ENCODE data around the gene IFNA8. TPM values are rescaled to one million over a fixed set of nuclear protein-coding genes. Genes with fewer than 3 reads are reported as not detected.

Gene IFNA8
- total RNA-seq, 1 experiment from 2014 or later: not detected

GRCh38 chr9:21454149-21454548 is 45.2 kb downstream of the IFNA8 start:
- ChIA-PET CTCF (no interaction called here), POLR2A (no interaction called here)
- intact Hi-C loops (cut with micrococcal nuclease; ENCODE audit: unreplicated experiment): no loop called here
- H3K4me3 ChIP-seq (ENCODE audit: low read depth in 2 of 2, low read length in 2 of 2): no peak overlapping the region
- DNase-seq (ENCODE audit: low read depth, low spot score): no peak
- H3K4me1 ChIP-seq (ENCODE audit: control insufficient read depth, insufficient read depth, low read length): no peaks in the 10 kb centered on the region
- H3K27ac ChIP-seq (ENCODE audit: low read length): no peak overlapping the region
- in situ Hi-C loops (cut with HindIII; ENCODE audit: low pct_unique_long_range_greater_than_20kb, low sequenced_read_pairs): no loop called here
- ATAC-seq: no peak
- H3K27me3 ChIP-seq (ENCODE audit: control insufficient read depth, insufficient read depth, low read length): no peaks in the 10 kb centered on the region
- BruUV-seq (replicated peaks): no TSS peak
- no peaks in the 10 kb centered on the region for H3K36me3 ChIP-seq (ENCODE audit: control insufficient read depth, insufficient read depth, low read length)
- H3K9me3 ChIP-seq (ENCODE audit: control insufficient read depth, insufficient read depth, low read depth, low read length): no peaks in the 10 kb centered on the region
- no peak for TF ChIP-seq TCF7L2 (IDR thresholded peaks at IDR 0.05; ENCODE audit: low read depth, low read length)
- TF ChIP-seq CTCF (IDR thresholded peaks at IDR 0.05): no peak

- in situ Hi-C loops (cut with HindIII; ENCODE audit: low pct_unique_long_range_greater_than_20kb, low sequenced_read_pairs) (no loop called here), intact Hi-C loops (cut with micrococcal nuclease; ENCODE audit: unreplicated experiment) (no loop called here)
- DNase-seq (ENCODE audit: low read depth, low spot score) (peak; percentile 15), ATAC-seq (no peak)
- Histone ChIP-seq H3K36me3 (ENCODE audit: control insufficient read depth, insufficient read depth, low read length) (no peaks in the 10 kb centered on the region), H3K27me3 (ENCODE audit: control insufficient read depth, insufficient read depth, low read length) (no peaks in the 10 kb centered on the region), H3K4me3 (ENCODE audit: low read depth in 2 of 2, low read length in 2 of 2) (no peak overlapping the region), H3K4me1 (ENCODE audit: control insufficient read depth, insufficient read depth, low read length) (no peaks in the 10 kb centered on the region), H3K27ac (ENCODE audit: low read length) (no peak overlapping the region), H3K9me3 (ENCODE audit: control insufficient read depth, insufficient read depth, low read depth, low read length) (no peaks in the 10 kb centered on the region)
- no TSS peak for BruUV-seq (replicated peaks)
- POLR2A ChIA-PET: no interaction called here
- TF ChIP-seq CTCF (IDR thresholded peaks at IDR 0.05): peak; percentile 51
- no peak for TF ChIP-seq POLR2AphosphoS5 (IDR thresholded peaks at IDR 0.05; ENCODE audit: low read depth, low read length)
- no peak for TF ChIP-seq REST (IDR thresholded peaks at IDR 0.05; ENCODE audit: insufficient read depth in 1 of 2, low read depth in 2 of 2, low read length in 1 of 2)
- no peak for TF ChIP-seq SIN3A (IDR thresholded peaks at IDR 0.05; ENCODE audit: borderline replicate concordance, insufficient read depth, low read depth, low read length)
- TF ChIP-seq TCF7L2 (IDR thresholded peaks at IDR 0.05; ENCODE audit: low read depth, low read length): no peak
- CTCF ChIA-PET: no interaction called here
Measured at GRCh38 chr9:21455320-21455719, 46.4 kb downstream of the IFNA8 start.

Other genes starting within 250 kb of the IFNA8 start
- not detected for gene IFNA21, start 242.5 kb upstream of the IFNA8 start, total RNA-seq (2021; ENCODE audit: unreplicated experiment)
- gene IFNA4, start 221.5 kb upstream of the IFNA8 start, total RNA-seq (2021; ENCODE audit: unreplicated experiment): not detected
- not detected for gene IFNA7, start 206.9 kb upstream of the IFNA8 start, total RNA-seq (2021; ENCODE audit: unreplicated experiment)
- not detected for gene IFNA10, start 202.0 kb upstream of the IFNA8 start, total RNA-seq (2021; ENCODE audit: unreplicated experiment)
- not detected for gene IFNA16, start 191.8 kb upstream of the IFNA8 start, total RNA-seq (2021; ENCODE audit: unreplicated experiment)
- not detected for gene IFNA17, start 180.9 kb upstream of the IFNA8 start, total RNA-seq (2021; ENCODE audit: unreplicated experiment)
- gene IFNA14, start 169.1 kb upstream of the IFNA8 start, total RNA-seq (2021; ENCODE audit: unreplicated experiment): not detected
- gene IFNA5, start 103.8 kb upstream of the IFNA8 start, total RNA-seq (2021; ENCODE audit: unreplicated experiment): not detected
- gene KLHL9, start 73.7 kb upstream of the IFNA8 start, total RNA-seq (2021; ENCODE audit: unreplicated experiment): 7.4 TPM
- gene IFNA6, start 58.2 kb upstream of the IFNA8 start, total RNA-seq (2021; ENCODE audit: unreplicated experiment): not detected
- not detected for gene IFNA13, start 41.1 kb upstream of the IFNA8 start, total RNA-seq (2021; ENCODE audit: unreplicated experiment)
- not detected for gene IFNA2, start 23.7 kb upstream of the IFNA8 start, total RNA-seq (2021; ENCODE audit: unreplicated experiment)
- not detected for gene IFNA1, start 31.3 kb downstream of the IFNA8 start, total RNA-seq (2021; ENCODE audit: unreplicated experiment)
- 0.44 TPM for gene IFNE, start 73.2 kb downstream of the IFNA8 start, total RNA-seq (2021; ENCODE audit: unreplicated experiment)

Measured in Panc1 (cell line).